ENCODE data around the gene PLEKHH1.

PLEKHH1 gene

DNA sequence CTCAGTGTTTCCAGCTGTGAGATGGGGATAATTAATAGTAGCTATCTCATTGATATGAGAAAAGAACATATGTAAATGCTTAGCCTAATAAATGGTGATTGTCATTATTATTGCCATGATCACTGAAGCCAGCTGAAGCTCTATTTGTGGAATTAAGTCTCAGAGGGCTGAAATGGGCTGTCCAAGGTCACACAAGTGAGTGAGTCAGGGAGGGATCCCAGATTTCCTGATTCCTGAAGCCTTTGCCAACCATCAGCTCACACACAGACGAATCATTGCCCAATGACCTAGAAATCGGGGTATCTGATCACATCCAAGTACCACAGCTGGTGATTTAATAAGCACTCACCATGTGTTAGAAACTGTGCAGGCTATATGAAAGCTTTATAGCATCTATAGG lies 23.0 kb upstream of the PLEKHH1 start:
- no peak for DNase-seq (ENCODE audit: low read depth, low spot score)

GRCh38 chr14:67510836-67511235 lies 22.3 kb upstream of the PLEKHH1 start:
- DNase-seq (ENCODE audit: low read depth, low spot score): no peak

GRCh38 chr14:67512463-67513310 lies 20.4 kb upstream of the PLEKHH1 start:
- no peak for DNase-seq (ENCODE audit: low read depth, low spot score)

DNA sequence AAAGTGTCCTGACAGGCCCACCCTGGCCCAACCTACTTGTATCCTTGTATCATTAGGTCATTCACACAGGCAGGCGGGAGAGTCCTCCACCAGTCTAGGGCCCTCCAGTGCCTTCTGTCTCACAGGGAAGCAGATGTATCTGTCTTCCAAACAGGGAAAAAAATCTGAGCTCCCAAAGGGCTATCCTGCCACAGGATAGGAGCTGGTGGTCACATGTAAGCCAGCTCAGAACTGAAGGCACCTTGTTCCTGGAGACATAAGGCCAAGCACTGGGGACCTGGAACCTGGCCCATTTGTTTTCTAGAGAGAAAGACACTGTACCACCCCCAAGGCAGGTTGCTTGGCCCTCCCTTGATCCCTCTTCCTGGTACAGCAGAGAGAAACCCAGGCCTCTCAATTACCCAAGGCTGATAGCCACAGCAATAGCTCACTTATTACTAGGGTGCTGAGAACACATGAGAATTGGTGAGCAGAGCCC lies 19.4 kb upstream of the PLEKHH1 start:
- no peak for DNase-seq (ENCODE audit: low read depth, low spot score)

- DNase-seq (ENCODE audit: low read depth, low spot score): no peak
These were observed 18.9 kb upstream of the PLEKHH1 start for GRCh38 chr14:67514203-67514607.

GRCh38 chr14:67514650-67515385 lies 18.3 kb upstream of the PLEKHH1 start:
- DNase-seq (ENCODE audit: low read depth, low spot score): no peak

DNA sequence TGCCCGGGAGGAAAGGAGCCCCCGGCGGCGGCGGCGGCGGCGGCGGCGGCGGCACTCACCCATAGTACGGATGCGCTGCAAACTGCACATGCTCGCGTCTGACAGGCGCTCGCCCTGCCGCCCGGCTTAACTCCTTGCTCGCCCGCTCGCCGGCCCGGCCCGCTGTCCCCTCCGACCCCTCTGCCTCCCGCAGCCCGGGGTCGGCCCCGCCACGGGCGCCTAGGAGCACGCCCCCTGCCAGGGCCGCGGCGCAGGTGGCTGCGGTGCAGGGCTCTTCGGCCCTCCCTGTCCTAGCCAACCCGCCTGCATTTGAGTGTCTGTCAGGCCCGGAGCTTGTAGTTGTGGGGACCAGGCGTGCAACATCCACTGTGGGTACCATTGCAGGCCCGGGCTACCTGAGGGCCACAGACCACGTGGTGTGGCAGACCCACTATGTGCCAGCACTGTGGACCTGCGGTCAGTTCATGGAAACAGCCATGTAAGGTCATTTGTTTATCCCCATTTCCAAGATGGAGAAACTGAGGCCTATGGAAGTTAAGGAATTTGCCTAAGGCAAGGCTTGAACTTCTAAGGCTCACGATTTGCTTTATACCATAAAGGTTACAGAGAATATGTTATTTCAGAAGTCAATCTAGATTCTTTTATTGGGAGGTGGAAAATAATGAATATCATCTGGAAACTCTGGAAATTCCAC lies 17.6 kb upstream of the PLEKHH1 start:
- DNase-seq (ENCODE audit: low read depth, low spot score): no peak

DNA sequence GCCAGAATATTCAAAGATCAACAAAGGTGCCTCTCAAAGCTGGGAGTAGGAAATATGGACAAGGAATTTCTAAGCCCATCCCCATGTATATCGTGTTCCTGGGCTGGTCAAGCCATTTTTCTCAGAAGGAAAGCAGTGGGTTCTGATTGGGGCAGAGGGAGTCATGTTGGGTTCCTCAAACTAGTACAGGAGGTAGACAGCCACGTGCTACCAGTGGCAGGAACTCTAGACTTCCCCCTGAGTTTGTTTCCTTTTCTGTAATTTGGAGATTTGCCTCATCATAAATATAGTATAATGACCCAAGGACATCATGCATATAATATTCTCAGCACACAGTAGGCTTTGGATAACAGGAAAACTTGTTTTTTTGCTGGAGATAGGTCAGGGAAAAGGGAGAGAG lies 16.4 kb upstream of the PLEKHH1 start:
- DNase-seq (ENCODE audit: low read depth, low spot score): no peak

DNA sequence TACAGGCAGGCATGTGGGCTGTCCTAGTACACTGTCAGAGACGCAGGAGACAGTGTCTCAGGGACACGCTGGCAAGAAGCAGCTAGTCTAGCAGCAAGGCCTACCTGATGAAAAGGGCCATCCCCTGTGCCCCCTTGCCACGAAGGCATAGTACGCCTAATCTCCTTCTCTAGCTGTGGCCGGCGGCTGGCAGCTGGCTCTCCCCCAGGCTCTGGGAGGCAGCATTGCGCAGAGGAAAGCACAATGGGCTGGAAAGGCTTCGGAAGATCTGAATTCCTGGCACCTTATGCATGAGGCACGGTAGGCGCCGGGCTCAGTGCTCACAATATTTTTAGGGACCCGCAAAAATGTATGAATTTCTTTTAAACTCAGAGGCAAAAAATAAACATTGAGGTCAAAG lies 16.0 kb upstream of the PLEKHH1 start:
- no peak for DNase-seq (ENCODE audit: low read depth, low spot score)

DNA sequence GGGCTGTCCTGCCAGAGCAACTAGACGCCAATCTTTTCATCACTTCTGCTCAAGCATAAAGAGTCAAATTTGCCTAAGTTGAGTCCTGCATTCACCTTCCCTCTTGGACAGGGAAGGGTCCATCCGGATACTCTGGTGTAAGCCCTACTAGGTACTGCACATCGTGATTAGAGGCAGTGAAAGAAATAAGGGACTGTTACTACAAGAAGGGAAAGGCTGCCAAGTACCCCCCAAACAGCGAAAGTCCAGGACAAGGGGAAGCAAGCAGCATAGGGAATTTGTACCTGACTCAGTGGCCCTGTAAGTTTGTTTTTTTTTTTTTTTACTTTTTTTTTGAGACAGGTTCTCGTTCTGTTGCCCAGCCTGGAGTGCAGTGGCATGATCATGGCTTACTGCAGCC lies 13.7 kb upstream of the PLEKHH1 start:
- no peak for DNase-seq (ENCODE audit: low read depth, low spot score)

- DNase-seq (ENCODE audit: low read depth, low spot score): no peak
These were observed 12.6 kb upstream of the PLEKHH1 start for GRCh38 chr14:67520482-67520881.

DNA sequence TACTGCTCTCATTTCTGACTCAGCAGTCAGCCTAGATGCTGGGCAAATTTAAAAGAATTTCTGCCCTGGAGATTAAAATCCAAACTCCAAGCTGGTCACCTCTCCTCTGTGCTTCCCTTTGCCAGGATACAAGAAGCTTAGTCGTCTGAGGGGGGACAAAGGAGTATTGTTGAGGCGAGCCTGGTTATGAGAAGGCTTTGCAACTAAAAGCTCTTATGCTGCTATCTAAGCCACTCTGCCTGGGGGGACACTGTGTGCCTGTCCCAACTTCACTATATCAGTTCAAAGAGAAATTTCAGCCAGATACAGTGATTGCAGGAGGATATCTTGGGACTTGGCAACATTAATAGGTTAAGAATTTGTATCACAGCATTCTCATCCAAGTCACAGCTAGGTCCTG lies 10.8 kb upstream of the PLEKHH1 start:
- no peak for DNase-seq (ENCODE audit: low read depth, low spot score)

GRCh38 chr14:67523764-67524633 lies 9.1 kb upstream of the PLEKHH1 start:
- no peak for DNase-seq (ENCODE audit: low read depth, low spot score)

GRCh38 chr14:67524634-67524963 lies 8.5 kb upstream of the PLEKHH1 start:
- DNase-seq (ENCODE audit: low read depth, low spot score): no peak

- DNase-seq (ENCODE audit: low read depth, low spot score): no peak
These were observed 7.7 kb upstream of the PLEKHH1 start for GRCh38 chr14:67525389-67525788.

DNA sequence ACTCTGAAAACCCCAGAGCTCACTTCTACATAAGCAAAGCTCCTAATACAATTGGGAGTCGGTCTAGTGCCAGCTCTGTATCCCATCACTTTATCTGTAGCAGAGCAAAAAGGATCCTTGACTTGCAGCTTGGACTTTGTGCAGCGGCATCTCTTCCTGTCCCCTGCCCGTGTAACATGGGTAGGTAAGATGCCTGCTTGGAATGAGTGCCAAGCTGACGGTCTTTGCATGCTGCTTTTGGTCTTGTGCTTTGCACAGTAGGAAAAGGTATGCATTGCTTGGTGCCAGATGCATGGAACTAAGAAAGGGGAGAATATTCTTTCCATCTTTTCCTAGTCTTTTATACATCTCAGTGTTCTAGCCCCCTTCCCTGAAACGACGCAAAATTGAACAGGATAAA lies 6.9 kb upstream of the PLEKHH1 start:
- DNase-seq (ENCODE audit: low read depth, low spot score): no peak

- DNase-seq (ENCODE audit: low read depth, low spot score): no peak
These were observed 6.2 kb upstream of the PLEKHH1 start for GRCh38 chr14:67526676-67527459.

DNA sequence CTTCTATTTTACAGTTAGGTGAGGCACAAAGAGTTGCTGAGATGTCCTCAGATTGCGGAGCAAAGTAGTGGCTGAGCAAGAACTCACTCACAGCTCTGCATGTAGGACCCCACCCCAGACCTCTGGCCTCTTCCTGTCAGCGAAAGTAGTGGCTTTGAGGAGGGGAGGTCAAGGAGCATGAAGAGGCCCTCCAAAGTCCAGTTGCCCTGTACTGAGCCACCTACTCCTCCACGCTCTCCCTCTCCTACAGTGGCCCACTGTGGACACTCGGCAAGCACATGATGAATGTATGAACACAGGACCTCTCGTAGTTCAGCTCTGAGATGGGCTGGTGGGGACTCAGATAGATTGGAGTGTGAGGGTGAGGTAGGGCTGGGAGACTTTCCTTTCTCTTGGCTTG lies 5.3 kb upstream of the PLEKHH1 start:
- DNase-seq (ENCODE audit: low read depth, low spot score): no peak

DNA sequence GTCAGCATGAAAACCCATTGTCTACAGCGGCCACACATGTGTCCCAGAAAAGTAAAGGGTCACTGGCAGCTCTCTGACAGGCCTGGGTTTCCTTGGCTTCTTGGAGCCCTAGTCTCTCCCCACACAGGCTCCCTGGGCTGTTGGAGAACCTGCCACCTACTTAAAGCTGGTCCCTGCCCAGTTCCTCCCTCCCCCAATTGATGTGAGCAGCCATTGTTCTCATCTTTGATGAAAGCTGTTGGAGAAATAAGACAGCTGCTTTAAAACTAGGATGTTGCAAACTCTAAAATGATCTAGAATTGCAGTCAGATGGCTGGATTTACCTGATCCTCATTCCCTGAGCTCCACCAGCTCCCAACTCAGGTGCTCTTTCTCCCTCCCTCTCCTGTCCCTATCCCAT lies 4.8 kb upstream of the PLEKHH1 start:
- no peak for DNase-seq (ENCODE audit: low read depth, low spot score)
